ENCODE measurements around the gene PDE4D. TPM values are rescaled to one million over a fixed set of nuclear protein-coding genes. Genes with fewer than 3 reads are reported as not detected.

The PDE4D gene
- total RNA-seq, 1 experiment from 2014 or later = 2.4 TPM

DNA sequence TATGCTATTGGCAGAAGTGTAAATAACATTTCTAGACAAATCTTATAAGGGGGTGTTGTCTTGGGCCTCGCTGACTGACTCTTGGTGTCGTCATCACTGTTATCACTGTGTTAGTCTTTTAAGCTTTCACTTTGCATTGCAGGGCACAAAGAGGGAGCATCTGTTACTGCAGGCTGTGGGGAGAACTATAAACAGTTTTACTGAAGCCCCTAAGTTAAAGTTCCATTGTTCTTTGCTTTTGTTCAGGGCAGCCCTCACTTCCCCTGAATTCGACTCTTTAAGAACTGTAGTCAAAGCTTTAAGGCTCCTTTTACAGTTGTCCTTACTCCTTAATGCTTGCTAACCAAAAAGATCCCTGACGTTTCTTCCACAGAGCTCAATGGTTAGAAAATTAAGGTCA lies 705.7 kb downstream of the PDE4D start:
- DNase-seq (ENCODE audit: low read depth, low spot score) = no peak
- no peak for TF ChIP-seq SIN3A (IDR thresholded peaks at IDR 0.05; ENCODE audit: borderline replicate concordance, insufficient read depth, low read depth, low read length)
- no peak for TF ChIP-seq CTCF (IDR thresholded peaks at IDR 0.05)
- no peak for TF ChIP-seq POLR2AphosphoS5 (IDR thresholded peaks at IDR 0.05; ENCODE audit: low read depth, low read length)
- TF ChIP-seq REST (IDR thresholded peaks at IDR 0.05; ENCODE audit: insufficient read depth in 1 of 2, low read depth in 2 of 2, low read length in 1 of 2) = no peak
- TF ChIP-seq TCF7L2 (IDR thresholded peaks at IDR 0.05; ENCODE audit: low read depth, low read length) = no peak
- H3K9me3 ChIP-seq (ENCODE audit: control insufficient read depth, insufficient read depth, low read depth, low read length) = no peaks in the 10 kb centered on the region
- no peaks in the 10 kb centered on the region; the same call in 1 of the 2 replicates for H3K4me1 ChIP-seq (ENCODE audit: control insufficient read depth, insufficient read depth, low read length)
- ATAC-seq = no peak
- intact Hi-C loops (cut with micrococcal nuclease; ENCODE audit: unreplicated experiment) = loop anchor here (1.0 to 5.0 kb wide), 4 partner anchors 179 to 612 kb away; no protein-coding TSS in a partner anchor
- CTCF ChIA-PET = interaction anchor here (1.2 to 2.1 kb wide), 3 partner anchors 14 to 193 kb away, joined by 4 to 13 read pairs (median 5); no protein-coding TSS in a partner anchor
- no TSS peak for BruUV-seq (replicated peaks)
- no peak overlapping the region for H3K27ac ChIP-seq (ENCODE audit: low read length)
- in situ Hi-C loops (cut with HindIII; ENCODE audit: low pct_unique_long_range_greater_than_20kb, low sequenced_read_pairs) = no loop called here
- H3K4me3 ChIP-seq (ENCODE audit: low read depth in 2 of 2, low read length in 2 of 2) = no peak overlapping the region
- POLR2A ChIA-PET = no interaction called here
- peaks cover 4% of the 10 kb centered on the region; the same call in 1 of the 2 replicates for H3K27me3 ChIP-seq (ENCODE audit: control insufficient read depth, insufficient read depth, low read length)
- H3K36me3 ChIP-seq (ENCODE audit: control insufficient read depth, insufficient read depth, low read length) = no peaks in the 10 kb centered on the region

- no peaks in the 10 kb centered on the region for H3K9me3 ChIP-seq (ENCODE audit: control insufficient read depth, insufficient read depth, low read depth, low read length)
- TF ChIP-seq POLR2AphosphoS5 (IDR thresholded peaks at IDR 0.05; ENCODE audit: low read depth, low read length) (no peak), REST (IDR thresholded peaks at IDR 0.05; ENCODE audit: insufficient read depth in 1 of 2, low read depth in 2 of 2, low read length in 1 of 2) (no peak), TCF7L2 (IDR thresholded peaks at IDR 0.05; ENCODE audit: low read depth, low read length) (no peak), CTCF (IDR thresholded peaks at IDR 0.05) (no peak), SIN3A (IDR thresholded peaks at IDR 0.05; ENCODE audit: borderline replicate concordance, insufficient read depth, low read depth, low read length) (no peak)
- H3K4me1 ChIP-seq (ENCODE audit: control insufficient read depth, insufficient read depth, low read length) = no peaks in the 10 kb centered on the region; the same call in 1 of the 2 replicates
- POLR2A ChIA-PET = no interaction called here
- DNase-seq (ENCODE audit: low read depth, low spot score) (no peak), ATAC-seq (no peak)
- intact Hi-C loops (cut with micrococcal nuclease; ENCODE audit: unreplicated experiment) = loop anchor here (5.0 kb wide), 1 partner anchor 486 kb away; no protein-coding TSS in a partner anchor
- CTCF ChIA-PET = no interaction called here
- no peak overlapping the region for H3K27ac ChIP-seq (ENCODE audit: low read length)
- in situ Hi-C loops (cut with HindIII; ENCODE audit: low pct_unique_long_range_greater_than_20kb, low sequenced_read_pairs) = no loop called here
- H3K27me3 ChIP-seq (ENCODE audit: control insufficient read depth, insufficient read depth, low read length) = peaks cover 4% of the 10 kb centered on the region; the same call in 1 of the 2 replicates
- no peak overlapping the region for H3K4me3 ChIP-seq (ENCODE audit: low read depth in 2 of 2, low read length in 2 of 2)
- H3K36me3 ChIP-seq (ENCODE audit: control insufficient read depth, insufficient read depth, low read length) = no peaks in the 10 kb centered on the region
- BruUV-seq (replicated peaks) = no TSS peak
Observed at GRCh38 chr5:59186623-59187022, 706.9 kb downstream of the PDE4D start.
